HG03565 (cell line): ENCODE results near the gene ATF6.
A peak's percentile ranks its signal among the peaks of the same experiment; 100 is the strongest.
"Not testable (repeated sequence)": the region's sequence is repeated elsewhere in the genome, so short reads cannot be mapped to it uniquely, and the experiment has no call there.

Experiments
- ATAC-seq: cut with Tn5 transposase; IDR thresholded peaks from one replicate; pipeline ENCODE4 v1.9.1; 2021; ENCODE audit warnings: mild to moderate bottlenecking, moderate library complexity; ENCODE audit not compliant: unreplicated experiment

Gene ATF6

DNA sequence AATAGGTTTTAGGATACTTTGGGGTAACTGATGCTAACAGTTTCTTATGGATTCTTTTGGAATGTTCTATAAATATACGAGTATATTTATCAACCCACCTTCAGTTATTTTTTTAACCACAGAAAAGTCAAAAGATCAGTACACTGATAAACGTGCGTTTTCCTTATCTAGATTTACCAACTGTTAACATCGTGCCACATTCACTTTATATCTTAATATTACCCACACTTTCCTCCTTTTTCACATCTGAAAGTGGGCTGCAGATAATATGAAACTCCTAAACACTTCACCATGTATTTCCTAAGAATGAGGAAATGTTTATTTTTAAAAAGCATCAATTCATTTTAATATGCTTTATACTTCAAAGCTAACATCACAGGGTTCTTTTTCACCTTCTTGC is 7.7 kb downstream of the ATF6 start:
- ATAC-seq: no peak

DNA sequence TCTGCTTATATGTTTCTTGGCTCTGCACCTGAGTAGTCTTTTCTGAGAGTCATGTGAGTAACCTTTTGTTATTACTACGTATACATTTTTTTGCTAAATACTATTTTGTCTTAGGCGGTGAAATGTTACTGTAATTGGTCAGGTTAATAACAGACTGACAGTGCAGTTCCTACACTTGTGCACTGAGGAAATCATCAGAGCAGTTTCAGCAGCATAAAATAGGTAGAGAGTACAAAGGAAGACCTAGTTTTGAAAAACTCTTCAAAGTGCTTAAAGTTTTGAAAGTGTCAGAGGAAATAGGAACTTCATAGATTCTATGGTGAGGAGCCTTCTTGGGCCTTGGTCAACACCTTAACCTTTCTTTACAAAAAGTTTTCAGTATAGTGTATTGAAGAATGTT is 11.1 kb downstream of the ATF6 start:
- no peak for ATAC-seq

DNA sequence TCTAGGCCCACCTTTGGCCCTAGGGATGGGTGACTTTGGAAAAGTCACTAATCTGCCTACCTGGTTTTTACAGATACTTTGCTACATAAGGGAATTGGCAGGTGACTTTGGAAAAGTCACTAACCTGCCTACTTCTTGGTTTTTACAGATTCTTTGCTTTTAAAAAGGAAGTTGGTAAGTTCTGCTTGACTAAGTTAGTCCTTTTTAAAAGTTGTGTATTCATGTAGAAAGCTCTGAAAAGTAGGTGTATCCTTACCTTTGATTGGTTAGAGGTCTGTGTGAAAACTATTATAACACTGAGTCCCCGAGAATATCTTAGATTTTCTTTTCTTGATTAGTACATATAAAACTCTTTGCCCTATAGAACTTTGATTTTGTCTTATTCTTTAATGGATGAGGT is 12.4 kb downstream of the ATF6 start:
- ATAC-seq: no peak

DNA sequence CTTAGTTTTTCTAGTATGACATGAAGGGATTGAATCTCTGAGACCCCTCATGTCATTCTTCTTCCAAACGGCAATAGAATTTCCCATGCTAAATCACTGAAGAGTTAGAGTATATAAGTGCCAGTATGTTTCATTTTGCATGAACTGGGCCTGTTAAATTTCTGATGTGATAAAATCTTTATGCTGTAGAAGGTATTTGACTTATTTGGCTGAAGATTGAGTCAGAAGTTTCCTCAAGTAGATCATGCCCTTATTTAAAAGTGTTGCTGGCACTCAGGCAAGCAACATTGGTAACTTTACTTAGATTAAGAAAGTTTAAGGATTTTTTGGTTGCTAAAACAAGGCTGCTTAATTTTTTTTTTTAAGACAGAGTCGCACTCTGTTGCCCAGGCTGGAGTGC is 13.3 kb downstream of the ATF6 start:
- ATAC-seq: no peak

DNA sequence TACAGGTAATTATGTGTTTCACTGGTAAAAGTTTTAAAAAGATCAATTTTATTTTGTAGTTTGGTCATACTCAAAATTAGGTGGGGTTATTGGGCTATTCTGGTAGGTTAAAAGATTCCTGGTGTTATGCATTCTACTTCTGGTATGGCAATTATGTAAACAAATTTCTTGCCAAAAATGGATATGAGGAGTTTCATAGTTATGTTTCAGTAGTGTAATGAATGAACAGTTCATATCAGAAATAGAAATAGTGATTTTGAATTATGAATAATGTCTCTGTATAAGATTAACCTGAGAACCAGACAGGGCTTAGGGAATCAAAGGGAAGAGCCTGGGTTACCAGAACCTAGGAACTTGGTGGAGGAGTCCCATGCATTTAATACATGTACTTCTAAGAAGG is 15.9 kb downstream of the ATF6 start:
- ATAC-seq: peak; percentile 47

DNA sequence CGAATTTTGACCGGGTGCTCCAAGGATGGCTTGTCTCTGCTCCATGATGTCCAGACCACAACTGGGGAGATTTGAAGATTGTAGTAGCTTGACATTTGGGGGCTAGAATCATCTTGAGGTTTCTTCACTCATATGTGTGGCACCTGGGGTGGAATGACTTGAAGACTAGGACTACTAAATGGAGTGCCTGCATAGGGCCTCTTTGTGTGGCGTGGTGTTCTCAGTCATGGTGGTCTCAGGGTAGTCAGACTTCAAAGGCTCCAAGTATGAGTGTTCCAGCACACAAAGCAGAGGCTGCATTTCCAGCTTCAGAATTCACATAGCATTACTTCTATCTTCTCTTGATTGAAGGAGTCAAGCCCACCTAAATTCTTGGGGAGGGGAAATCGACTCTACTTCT is 16.8 kb downstream of the ATF6 start:
- ATAC-seq: no peak

DNA sequence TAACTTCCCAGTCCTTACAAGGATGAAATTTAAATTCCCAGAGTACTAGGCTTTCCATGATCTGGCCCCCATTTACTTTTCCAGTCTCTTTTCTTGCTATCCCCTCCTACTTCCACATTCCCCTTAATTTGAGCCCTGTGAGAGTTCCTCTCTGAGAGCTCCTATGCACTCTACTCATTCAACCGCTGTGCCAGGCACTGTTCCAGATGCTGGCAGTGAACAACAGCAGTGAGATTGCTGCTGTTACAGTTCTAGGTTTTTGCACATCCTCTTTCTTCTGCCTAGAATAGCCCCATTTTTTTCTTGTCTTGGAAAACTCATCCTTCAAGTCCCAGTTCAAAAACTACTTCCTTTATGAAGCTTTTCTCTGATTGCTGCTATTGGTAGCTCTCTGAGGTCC is 18.8 kb downstream of the ATF6 start:
- no peak for ATAC-seq

DNA sequence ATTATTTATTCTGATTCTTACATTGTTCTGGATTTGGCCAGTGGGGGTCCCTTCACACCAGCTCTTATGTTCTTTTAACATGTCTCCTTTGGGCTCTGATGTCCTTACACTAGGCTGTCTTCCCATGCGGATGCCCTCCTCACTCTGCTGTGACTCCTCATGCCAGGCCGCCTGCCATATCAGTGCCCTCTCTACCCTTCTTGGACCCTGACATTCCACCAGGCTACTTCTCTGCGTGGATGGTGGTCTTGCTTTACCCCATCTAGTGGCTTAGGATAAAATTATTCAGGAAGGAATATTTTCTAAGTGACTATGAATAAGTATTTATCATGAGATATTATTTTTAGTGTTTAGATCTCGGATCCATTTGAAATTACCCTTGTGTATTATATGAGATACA is 21.2 kb downstream of the ATF6 start:
- ATAC-seq: no peak

DNA sequence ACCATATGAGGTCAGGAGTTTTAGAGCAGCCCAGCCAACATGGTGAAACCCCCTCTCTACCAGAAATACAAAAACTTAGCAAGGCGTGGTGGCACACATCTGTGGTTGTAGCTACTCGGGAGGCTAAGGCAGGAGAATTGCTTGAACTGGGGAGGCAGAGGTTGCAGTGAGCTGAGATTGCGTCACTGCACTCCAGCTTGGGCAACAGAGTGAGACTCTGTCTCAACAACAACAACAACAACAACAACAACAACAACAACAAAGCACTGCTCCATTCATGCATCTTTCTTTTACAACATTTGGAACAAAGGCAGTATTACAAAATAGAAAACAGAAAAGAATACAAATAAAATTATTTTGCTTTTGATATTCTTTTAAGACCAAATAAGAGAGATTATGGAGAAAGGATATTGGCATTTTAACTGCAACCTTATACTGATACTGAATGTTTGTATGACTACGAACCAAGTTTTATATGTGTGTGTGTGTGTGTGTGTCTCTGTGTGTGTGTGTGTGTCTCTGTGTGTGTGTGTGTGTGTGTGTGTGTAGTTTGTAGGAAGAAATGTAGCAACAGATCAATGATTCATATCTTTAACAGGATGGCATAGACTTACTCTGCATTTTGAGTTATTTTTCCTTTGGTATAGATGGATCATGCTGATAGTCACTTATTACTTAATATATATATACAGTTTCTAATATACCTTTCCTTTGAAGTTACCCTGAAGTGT is 24.6 kb downstream of the ATF6 start:
- no peak for ATAC-seq

DNA sequence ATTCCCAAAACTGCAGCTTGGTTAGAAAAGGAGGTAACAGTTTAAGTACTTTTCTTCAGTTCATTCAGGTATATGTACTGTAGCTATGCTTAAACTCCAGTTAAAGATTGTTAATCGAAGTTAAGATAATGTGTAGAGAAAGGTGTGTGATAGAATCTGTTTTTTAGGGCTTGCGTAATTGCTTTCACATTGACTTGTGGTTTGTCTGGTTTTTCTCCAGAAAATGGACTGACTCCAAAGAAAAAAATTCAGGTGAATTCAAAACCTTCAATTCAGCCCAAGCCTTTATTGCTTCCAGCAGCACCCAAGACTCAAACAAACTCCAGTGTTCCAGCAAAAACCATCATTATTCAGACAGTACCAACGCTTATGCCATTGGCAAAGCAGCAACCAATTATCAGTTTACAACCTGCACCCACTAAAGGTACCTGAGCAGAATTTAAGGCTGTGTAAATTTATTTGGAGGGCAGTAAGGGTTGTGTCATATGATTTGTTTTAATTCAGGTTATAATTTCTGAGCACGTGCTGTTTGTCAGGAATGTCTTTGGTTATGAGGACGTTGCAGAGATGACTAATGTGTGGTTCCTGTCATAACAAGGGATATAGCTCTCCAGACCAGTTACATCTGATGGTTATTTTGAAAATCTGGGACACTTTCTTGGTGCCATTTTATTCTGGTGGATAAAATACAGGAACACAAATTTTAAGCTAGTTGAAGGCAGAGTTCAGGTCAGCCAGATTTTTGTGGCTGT is 26.0 kb downstream of the ATF6 start:
- ATAC-seq: no peak

DNA sequence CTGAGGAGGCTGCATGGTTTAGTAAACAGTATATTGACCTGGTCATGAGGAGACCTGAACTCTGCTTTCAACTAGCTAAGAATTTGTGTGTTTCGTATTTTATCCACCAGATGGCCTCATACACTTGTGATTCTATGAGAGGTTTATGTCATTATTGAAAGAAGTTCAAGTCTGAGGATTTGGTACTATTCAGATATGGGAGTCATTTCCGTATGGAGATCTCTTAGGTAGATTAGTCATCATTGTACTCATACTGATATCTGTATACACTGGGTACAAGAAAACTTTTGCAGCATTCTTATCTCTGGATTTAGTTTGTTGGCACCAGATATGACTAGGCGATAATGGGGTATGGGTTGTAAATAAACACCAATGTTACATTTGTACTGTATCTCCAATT is 26.6 kb downstream of the ATF6 start:
- ATAC-seq: peak; percentile 87

DNA sequence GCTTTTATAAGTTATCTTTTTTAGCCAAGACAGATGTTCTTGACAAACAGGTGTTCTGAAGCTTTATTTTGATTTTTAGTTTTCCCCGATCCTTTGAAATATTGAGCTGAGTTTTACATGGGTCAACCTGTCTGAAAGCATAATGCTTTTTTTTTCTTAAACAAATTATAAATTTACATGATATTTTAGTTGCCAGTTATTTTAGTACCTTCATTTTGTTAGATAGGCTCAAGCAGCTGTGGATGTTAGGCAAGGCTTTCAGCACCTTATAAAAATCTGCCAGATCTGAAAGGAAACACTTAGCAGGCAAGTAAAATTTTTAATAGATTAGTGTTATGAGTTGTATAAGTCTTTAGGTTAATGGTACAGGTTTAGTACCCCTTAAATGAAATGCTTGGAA is 33.7 kb downstream of the ATF6 start:
- ATAC-seq: no peak

DNA sequence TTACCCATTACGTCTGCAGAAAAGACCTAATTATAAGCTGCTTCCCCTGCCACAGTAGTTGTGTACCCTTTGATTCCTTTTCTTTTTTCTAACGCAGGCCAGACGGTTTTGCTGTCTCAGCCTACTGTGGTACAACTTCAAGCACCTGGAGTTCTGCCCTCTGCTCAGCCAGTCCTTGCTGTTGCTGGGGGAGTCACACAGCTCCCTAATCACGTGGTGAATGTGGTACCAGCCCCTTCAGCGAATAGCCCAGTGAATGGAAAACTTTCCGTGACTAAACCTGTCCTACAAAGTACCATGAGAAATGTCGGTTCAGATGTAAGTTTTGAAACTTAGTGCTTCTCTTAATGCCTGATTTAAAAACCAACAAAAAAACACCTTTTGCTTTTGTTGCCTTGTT is 35.8 kb downstream of the ATF6 start:
- ATAC-seq: no peak

DNA sequence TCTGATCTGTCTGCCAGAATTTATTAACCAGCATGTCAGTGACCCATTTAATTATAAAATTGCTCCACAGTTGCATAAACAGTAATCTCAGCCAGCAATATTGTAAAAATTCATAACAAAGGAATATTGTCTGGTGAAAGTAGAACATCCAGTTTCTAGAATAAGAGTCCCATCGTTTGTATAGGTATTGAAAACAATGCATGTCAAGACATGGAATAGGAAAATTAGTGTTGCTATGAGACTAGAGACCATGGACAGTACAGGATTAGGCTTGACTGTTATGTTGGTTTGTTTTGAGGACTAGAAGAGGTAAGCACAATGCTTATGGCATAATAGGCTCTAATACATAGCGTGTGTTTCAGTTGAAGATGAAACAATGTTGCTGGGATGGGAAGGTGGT is 37.1 kb downstream of the ATF6 start:
- ATAC-seq: no peak

DNA sequence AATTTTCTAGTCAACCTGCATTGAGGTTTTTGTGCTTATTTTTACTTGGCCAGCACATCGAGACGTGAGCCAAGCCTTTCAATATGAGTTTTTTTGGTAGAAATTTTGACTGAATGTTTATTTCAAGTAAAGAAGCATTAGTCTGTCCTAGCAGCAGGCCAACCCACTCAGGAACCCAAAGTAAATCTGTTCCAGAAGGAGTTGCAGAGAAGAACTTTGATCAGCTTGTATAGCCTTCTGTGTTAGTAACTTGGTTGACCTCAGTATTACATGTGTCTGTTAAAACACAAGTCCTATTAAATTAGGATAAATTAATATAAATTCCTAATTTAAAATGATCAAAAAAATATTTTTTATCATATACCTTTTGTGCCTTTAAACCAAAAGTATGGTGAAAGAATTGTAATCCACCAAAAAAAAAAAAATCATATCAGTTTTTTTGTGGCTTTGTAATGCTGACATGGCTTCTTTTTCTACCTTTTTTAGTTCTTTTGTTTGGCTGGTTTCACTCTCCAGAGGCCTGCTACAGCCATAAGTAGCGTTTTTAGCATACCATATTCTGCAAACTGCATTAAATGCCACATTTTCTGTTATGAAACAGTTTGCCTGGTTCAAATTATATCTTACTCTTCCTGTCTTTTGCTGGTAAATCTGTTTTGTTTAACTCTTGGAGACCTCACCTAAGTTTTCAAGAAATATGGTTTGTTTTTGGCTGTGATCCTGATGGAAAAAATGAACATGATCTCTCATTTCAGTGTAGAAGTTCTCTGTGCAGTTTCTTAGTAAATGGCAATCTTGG is 39.5 kb downstream of the ATF6 start:
- ATAC-seq: no peak

DNA sequence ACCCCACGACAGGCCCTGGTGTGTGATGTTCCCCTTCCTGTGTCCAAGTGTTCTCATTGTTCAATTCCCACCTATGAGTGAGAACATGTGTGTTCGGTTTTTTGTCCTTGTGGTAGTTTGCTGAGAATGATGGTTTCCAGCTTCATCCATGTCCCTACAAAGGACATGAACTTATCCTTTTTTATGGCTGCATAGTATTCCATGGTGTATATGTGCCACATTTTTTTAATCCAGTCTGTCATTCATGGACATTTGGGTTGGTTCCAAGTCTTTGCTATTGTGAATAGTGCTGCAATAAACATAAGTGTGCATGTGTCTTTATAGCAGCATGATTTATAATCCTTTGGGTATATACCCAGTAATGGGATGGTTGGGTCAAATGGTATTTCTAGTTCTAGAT is 43.1 kb downstream of the ATF6 start:
- not testable (repeated sequence) for ATAC-seq

DNA sequence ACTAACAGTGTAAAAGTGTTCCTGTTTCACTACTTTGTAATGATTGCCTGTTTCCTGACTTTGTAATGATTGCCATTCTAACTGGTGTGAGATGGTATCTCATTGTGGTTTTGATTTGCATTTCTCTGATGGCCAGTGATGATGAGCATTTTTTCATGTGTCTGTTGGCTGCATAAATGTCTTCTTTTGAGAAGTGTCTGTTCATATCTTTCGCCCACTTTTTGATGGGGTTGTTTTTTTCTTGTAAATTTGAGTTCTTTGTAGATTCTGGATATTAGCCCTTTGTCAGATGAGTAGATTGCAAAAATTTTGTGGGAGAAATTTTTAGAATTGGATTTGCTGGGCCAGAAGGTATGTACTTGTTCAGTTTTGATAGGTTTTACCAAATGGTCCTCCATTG is 43.5 kb downstream of the ATF6 start:
- not testable (repeated sequence) for ATAC-seq

DNA sequence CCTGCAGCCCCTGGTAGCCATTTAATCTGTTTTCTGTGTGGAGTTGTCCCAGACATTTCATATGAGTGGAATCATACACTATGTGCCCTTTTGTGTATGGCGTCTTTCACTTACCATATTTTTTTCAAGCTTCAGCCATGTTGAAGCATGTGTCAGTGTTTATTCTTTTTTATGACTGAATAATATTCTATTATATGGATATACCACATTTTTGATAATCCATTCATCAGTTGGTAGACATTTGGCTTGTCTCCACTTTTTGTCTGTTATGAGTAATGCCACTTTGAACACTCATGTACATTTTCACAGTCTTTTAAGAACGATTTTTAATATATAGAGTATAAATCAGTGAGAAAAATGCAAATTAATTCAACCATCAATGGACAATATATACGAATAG is 44.7 kb downstream of the ATF6 start:
- ATAC-seq: no peak

DNA sequence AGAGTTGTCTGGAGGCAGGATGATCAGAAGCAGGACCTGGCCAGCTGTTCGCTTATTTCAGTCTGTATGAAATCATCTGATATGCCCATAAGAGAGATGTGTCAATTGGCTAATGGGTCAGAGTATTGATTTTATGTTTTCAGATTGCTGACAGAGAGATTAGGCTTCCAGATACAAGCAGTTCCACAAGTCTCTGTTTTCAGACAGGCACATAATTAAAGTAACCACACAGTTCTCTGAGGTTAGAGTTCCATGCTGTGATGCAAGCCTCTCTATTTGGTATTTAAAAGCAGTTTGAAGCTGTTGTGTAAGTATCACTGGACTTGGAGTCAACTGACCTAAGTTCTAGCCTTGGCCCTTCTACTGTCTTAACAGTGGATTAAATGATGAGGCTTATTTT is 50.1 kb downstream of the ATF6 start:
- no peak for ATAC-seq

DNA sequence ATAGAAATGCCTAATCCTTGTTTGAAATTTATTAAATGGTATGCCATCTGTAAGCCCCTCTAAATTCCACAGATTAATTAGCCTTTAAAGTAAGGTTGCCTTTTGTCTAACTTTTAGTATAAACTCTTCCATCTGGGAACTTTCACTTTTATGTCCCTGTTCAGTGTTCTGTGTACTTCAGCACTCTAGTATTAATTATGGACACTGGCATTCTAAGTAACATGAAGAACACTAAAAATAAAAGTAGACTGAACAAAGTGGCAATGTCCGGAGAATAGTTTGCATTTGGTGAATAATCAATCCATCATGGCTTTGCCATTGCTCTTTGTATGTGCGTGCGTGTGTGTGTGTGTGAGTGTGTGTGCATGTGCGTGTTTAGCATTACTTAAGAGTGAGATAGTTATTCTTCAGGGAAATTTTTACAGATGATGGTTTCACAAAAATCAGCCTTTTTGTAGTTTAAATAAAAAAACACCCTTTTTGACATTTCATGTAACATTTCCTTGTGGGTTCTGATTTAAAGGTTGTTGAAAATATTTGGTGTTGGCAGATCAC is 51.1 kb downstream of the ATF6 start:
- no peak for ATAC-seq

DNA sequence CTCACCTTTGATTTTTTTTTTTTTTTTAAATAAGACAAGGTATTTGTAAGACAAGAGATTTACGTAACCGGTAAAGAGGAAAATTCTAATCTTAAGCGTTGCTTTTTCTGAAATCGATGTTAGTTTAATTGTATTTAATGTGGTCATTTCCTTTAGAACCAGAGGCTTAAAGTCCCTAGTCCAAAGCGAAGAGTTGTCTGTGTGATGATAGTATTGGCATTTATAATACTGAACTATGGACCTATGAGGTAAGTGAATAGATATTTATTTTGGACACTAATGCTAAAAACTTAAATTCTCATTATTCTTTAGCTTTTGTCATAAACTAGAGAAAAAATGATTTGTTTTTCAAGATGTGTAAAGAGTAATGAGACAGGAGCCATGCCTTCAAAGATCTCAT is 54.8 kb downstream of the ATF6 start:
- ATAC-seq: no peak

DNA sequence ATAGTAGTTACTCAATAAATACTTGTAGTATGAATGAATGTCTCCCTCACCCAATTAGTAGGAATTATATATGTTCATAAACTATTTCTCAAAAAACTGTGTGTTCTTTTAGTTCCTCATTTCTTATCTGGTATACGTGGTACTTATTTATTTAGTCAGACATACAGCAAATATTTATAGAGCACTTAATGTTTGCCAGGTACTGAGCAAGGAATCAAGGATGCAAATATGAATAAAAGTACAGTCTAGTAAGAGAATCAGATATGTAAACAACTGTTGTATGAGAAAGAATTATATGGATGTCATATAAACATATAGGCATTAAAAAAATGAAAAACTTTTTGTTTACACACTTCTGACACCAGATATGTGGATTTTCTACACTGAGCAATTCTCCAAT is 58.5 kb downstream of the ATF6 start:
- no peak for ATAC-seq
